Putamen (tissue), 1 donor: ENCODE results near the gene PNLIPRP2.

ENCODE experiments used
- DNase-seq: peaks from one replicate; pipeline ENCODE4 v3.0.0-alpha.2; 2016; ENCODE audit warnings: low spot score

The PNLIPRP2 gene

DNA sequence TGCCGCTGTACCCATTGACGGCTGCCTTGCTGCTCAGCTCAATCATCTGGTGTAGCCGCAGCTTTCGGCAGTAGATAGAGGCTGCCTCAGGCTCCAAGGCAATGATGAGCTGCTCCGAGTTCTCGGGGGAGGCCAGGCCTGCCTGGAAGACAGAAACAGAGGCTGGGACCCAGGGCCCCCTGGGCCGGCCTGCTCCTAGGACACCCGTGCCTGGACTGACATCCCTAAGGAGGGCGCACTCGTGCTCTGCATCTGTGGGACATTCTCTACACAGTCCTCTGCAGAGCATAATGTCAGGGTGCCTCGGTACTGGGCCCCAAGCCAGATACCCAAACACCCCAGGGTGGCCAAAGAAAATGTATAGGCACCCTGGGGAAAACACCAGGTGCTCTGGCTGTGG is 63.1 kb downstream of the PNLIPRP2 start:
- DNase-seq: no peak

DNA sequence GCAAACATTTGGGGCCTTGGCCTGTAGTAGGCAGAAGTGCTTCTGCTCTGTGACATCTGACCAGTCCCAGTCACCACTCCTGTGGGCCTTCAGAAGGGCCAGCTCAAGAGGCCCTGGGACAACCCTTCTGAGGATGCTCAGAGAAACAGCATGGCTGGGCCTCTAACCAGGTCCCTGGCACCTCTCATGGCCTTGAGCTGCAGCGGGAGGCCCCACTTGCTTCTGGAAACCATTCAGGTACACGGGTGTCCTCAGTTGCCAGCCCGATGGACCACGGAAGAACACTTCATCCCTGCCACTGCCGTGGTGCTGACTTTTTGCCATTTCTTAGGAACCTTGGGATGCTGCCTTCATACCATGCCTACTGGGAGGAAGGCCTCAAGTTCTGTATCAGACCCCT is 64.0 kb downstream of the PNLIPRP2 start:
- DNase-seq: no peak

DNA sequence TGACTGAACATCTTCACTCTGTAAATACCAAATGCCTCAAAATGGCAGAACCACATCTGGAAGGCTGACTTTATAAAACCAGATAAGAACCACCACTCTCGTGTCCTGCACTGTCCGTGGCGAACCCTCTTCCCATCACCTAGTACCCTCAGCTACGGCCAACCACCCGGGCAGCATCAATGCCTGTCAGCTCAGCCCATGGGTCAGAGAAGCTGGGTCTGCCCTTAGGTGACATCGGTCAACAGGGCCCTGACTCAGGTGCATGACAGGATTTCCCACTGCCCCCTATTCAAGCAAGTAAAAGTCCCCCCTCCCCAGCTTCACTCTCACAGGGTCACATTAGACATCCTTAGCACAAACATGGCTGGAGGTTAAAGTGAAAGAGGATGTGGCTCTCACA is 65.1 kb downstream of the PNLIPRP2 start:
- DNase-seq: no peak

DNA sequence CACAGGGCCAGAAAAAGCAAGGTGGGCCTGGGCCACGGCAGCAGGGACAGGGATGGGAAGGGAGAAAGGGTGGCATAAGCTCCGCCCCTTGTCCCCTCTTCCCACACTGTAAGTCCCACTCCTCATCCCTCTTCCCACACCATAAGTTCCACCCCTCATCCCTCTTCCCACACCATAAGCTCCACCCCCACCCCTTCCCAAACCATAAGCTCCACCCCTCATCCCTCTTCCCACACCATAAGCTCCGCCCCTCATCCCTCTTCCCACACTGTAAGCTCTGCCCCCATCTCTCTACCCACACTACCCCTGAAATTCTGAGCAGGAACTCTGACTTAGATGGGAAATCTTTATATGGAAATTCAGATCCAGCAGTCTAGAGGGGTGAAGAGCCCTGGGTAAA is 65.9 kb downstream of the PNLIPRP2 start:
- no peak for DNase-seq

DNA sequence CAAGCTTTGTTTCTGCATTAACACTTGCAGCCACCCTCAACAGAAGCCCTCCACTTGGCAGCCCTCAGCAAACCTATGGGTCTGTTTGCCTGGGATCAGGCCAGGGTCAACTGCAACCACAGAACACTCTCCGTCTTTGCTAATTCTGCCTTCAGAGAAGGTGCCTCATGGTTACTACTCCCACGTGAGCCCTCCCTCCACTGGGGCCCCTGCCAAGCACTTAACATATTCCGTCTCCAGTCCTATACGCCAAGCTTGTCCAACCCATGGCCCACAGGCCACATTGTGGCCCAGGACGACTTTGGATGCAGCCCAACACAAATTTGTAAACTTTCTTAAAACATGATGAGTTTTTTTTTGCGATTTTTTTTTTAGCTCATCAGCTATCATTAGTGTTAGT is 66.9 kb downstream of the PNLIPRP2 start:
- DNase-seq: no peak

DNA sequence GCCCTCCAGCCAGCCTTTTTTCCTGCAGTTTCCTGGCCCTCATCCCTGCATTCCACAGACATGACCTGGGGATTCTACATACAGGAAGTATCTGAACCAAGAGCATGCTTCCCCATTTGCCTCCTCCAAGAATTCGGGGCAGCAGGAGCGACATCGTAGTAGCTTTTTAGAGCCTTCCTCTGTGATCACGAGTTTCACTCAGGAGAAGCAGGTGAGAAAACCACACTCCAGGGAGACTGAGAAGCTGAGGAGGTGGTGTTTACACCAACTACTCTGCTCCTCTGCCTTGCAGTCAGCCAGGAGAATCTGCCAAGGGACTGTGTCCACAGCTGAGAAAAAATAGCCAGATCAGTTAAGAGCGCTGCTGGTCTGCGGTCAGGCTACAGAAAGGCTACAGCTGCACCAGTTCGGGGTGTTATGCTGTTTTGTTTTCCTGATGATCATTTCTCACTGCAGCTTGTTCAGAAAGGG is 67.5 kb downstream of the PNLIPRP2 start:
- peak; percentile 45 for DNase-seq

DNA sequence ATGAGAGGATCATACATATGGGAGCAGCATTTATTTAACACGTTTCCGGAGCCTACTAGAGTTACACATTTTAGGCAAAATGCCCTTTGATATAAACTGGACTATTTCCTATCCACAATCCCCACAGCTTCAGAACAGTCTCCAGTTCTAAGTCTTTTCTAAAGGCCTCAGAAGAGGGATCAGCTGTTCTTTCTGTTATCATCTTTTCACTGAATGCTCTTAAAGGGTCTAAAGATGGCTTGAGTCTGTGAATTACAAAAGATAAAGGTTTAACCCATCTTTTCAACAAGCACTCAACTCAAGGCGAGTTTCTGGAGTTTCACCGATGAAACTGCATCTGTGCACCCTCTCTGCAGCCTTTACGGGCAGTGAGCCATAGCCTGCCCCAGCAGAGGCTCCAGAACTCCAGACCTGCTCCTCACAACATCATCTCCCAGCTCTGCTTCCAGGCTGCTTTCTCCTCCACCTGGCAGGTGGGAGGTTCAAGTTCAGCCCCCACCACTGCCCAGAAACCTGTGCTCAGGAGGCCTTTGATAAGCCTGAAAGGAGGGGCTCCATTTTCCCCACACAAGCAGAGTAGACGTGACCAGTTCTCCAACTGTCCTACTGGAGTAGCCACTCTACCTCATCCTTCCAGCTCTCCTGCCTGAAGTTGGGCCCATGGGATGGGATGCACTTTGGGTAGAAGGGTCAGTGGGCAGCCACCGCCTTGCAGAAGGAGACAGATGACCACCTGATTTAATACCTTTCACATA is 68.2 kb downstream of the PNLIPRP2 start:
- DNase-seq: no peak

DNA sequence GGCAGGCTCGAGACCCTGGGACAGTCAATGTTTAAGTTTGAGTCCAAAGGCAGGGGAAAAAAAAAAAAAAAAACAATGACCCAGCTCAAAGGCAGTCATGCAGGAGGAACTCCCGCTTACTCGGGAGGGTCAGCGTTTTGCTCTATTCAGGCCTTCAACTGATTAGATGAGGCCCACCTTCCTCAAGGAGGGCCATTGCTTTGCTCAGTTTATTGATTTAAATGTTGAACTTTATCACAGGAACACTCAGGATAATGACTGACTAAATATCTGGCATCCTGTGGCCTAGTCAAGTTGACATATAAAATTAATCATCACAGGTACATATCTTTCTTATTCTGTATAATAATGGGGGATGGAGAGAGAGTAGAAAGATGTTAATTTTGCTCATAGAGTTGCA is 69.0 kb downstream of the PNLIPRP2 start:
- no peak for DNase-seq

DNA sequence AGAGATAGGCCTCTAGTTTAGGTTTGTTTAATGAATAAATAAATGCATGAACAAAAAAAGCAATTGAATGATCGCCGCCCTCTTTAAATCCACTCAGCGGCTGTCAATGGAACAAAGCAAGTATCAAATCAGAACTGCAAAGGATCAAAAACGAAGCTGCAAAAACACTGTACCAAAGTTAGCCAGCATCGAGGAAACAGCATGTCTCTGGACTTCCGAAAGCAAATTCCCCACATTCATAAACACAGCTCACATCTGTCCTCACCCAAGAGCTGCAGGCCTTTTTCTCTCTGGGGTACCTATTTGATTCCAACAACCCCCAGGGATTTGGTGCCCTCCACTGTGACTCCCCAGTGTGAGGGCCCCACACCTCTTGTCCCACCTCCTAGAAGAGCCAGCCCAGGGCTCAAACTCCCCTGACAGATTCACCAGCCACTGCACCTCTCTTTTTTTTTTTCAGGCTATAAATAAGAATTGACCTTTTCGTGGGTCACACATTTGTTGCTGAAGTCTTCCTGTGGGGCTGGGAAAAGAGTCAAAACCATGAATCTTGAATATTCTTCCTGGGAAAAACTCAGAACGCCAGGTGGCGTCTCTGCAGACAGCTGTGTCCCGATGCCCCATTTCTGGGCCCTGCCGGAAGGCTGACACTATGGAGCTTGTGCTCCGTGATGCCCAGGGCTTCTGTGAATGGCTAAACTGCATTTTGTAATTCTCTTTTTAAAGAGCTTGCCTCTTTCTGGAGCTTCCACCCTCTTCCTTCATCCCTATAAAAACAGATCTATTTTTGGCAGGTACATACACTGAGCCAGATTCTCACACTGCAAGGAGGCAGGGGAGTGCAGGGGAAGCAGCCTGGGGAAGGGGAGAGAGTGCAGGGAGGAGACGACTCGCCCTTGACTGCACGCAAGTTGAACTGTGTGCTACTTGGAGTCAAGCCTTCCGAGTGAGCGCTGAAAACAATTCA is 69.9 kb downstream of the PNLIPRP2 start:
- peak; percentile 61 for DNase-seq

DNA sequence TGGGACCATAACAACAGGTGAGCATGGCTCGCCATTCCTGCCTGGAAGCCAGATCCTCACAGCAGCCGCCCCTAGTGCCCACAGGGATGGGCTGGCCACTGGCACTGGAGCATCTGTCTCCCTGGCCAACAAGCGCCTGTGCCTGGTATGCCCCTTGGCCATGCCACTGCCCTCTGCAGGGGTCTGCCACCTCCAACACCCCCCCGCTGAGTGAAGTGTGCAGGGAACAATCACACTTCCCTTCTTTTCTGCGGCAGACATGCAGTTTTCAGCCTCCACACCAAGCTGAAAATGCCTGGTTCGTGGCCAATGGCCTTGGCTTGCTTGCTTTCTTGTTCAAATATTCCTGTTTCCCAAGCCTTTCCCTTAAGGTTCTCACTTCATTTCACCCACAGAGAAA is 70.9 kb downstream of the PNLIPRP2 start:
- DNase-seq: no peak

DNA sequence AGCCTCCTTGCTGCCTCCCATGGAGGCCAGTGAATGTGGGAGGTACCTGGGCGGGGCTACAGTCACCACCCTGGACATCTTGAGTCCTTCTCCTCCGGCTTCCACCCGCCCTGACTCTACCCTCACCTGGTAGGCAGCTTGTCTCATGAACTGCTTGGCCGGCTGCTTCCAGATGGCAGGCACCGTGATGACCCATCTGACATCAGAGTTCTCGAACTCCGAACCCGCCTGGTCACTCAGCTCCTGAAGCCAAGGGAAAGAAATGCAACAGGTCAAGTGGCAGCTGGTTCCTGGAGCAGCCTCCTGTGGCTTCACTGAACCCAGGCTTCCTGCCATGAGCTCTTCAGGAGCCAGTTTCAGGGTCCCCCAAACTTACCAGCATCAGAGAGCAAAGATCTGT is 71.5 kb downstream of the PNLIPRP2 start:
- DNase-seq: no peak

DNA sequence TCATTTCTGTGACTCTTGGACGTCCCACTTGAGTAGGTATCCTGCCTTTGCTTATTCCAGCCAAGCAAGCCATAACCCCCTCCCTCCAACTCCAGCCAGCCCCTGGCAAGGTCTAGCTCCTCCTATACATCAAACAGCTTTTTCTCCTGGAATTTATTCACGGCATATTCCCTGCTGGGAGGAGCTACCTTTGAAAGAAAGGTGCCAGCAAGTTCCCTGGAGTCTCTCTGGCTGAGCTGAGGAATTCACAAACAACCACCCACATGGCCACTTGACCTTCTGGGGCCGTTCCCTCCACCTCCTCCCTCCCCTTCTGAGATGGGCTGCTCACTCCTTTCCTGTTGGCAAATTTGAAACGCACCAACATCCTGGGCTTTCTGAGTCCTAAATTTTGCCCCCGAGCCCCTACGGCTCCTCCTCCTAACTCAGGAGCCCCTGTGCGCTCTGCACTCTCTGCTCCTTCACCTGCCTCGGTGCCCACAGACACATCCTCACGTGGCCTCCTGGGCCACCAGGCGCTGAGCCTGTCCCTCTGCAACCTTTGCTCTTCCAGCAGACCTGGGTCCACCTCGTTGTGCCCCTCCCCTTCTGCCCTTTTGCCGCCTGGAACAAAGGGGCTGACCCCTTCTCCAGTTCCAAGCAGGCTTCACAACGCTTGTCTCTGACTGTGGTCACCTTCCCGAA is 73.6 kb downstream of the PNLIPRP2 start:
- no peak for DNase-seq
